Dermis blood vessel endothelial cell (primary cell): ENCODE results near the gene TASP1. TPM values are rescaled to one million over a fixed set of nuclear protein-coding genes. Genes with fewer than 3 reads are reported as not detected.

Experiments used
- DNase-seq: peaks from one replicate; pipeline ENCODE4 v3.0.0; 2010
- total RNA-seq: library from RNA; depleted of rRNA; stranded (reverse); fragments of >200 nt; gene quantifications from 2 replicates; pipeline ENCODE4 v1.2.3, GENCODE V29; 2014

Gene TASP1
- total RNA-seq, 1 donor from 2014 or later: 9.7 TPM

- no peak for DNase-seq
Measured at GRCh38 chr20:13432126-13432525, 206.6 kb downstream of the TASP1 start.

GRCh38 chr20:13430346-13431002, 208.3 kb downstream of the TASP1 start:
- no peak for DNase-seq

GRCh38 chr20:13428684-13429083, 210.0 kb downstream of the TASP1 start:
- DNase-seq: no peak

GRCh38 chr20:13426870-13427269, 211.9 kb downstream of the TASP1 start:
- DNase-seq: no peak

- DNase-seq: no peak
Measured at GRCh38 chr20:13425381-13426135, 213.2 kb downstream of the TASP1 start.

GRCh38 chr20:13424174-13424833, 214.4 kb downstream of the TASP1 start:
- no peak for DNase-seq

- DNase-seq: no peak
Measured at GRCh38 chr20:13423472-13424173, 215.1 kb downstream of the TASP1 start.

GRCh38 chr20:13422637-13423036, 216.1 kb downstream of the TASP1 start:
- DNase-seq: no peak

- no peak for DNase-seq
Measured at GRCh38 chr20:13420625-13421024, 218.1 kb downstream of the TASP1 start.

GRCh38 chr20:13419477-13419876, 219.3 kb downstream of the TASP1 start:
- DNase-seq: no peak

GRCh38 chr20:13418263-13419229, 220.2 kb downstream of the TASP1 start:
- DNase-seq: peak; percentile 18

GRCh38 chr20:13416531-13416930, 222.2 kb downstream of the TASP1 start:
- no peak for DNase-seq

GRCh38 chr20:13412806-13413445, 225.8 kb downstream of the TASP1 start:
- DNase-seq: no peak

GRCh38 chr20:13404293-13404692, 234.4 kb downstream of the TASP1 start:
- DNase-seq: no peak

- no peak for DNase-seq
Measured at GRCh38 chr20:13403453-13403852, 235.3 kb downstream of the TASP1 start.

GRCh38 chr20:13402986-13403385, 235.7 kb downstream of the TASP1 start:
- DNase-seq: no peak

- peak; percentile 26 for DNase-seq
Measured at GRCh38 chr20:13402171-13402760, 236.5 kb downstream of the TASP1 start.

GRCh38 chr20:13401596-13401995, 237.1 kb downstream of the TASP1 start:
- DNase-seq: peak; percentile 9

GRCh38 chr20:13400453-13400852, 238.3 kb downstream of the TASP1 start:
- no peak for DNase-seq

GRCh38 chr20:13397300-13397724, 241.4 kb downstream of the TASP1 start:
- DNase-seq: no peak

GRCh38 chr20:13396826-13397225, 241.9 kb downstream of the TASP1 start:
- DNase-seq: no peak
